Neural cell (in vitro differentiated cells): ENCODE results near the gene HIKESHI. TPM values are rescaled to one million over a fixed set of nuclear protein-coding genes. Genes with fewer than 3 reads are reported as not detected.

Experiments used
- H2AFZ ChIP-seq: fragments of 200-600, 300-800 bp; sonication (generic), shearing (Covaris generic); 2 replicates; pipeline ENCODE4 v1.6.0; 2014; ENCODE audit warnings: low read depth, mild to moderate bottlenecking, antibody characterized with exemption, low read length, moderate library complexity
- H3F3A ChIP-seq: fragments of 200-600 bp; shearing (Covaris generic); 2 replicates; pipeline ENCODE4 v1.6.1; 2016; ENCODE audit warnings: mild to moderate bottlenecking, moderate library complexity, mixed read lengths, antibody characterized with exemption, low read length; ENCODE audit not compliant: insufficient read depth, poor library complexity, severe bottlenecking
- H3K27ac ChIP-seq: fragments of 200-600, 300-800 bp; sonication (generic), shearing (Covaris generic); 2 replicates; pipeline ENCODE4 v1.5.1; 2014; ENCODE audit warnings: mild to moderate bottlenecking, low read length, moderate library complexity
- H3K27me3 ChIP-seq: fragments of 300-800, 200-600 bp; sonication (generic), shearing (Covaris generic); 2 replicates; pipeline ENCODE4 v1.6.0; 2014; ENCODE audit warnings: mild to moderate bottlenecking, low read depth, low read length, moderate library complexity; ENCODE audit not compliant: insufficient read depth
- H3K36me3 ChIP-seq: fragments of 300-800, 200-600 bp; sonication (generic), shearing (Covaris generic); 2 replicates; pipeline ENCODE4 v1.5.1; 2014; ENCODE audit warnings: mild to moderate bottlenecking, antibody characterized with exemption, low read length, moderate library complexity; ENCODE audit not compliant: insufficient read depth
- H3K4me2 ChIP-seq: fragments of 300-800, 200-600 bp; sonication (generic), shearing (Covaris generic); 2 replicates; pipeline ENCODE4 v1.6.0; 2014; ENCODE audit warnings: mild to moderate bottlenecking, low read length
- H3K4me3 ChIP-seq: fragments of 300-800, 200-600 bp; sonication (generic), shearing (Covaris generic); 2 replicates; pipeline ENCODE4 v1.5.1; 2014; ENCODE audit warnings: mild to moderate bottlenecking, low read length, moderate library complexity
- H3K79me2 ChIP-seq: fragments of 200-600 bp; shearing (Covaris generic); replicated peaks from 2 replicates; pipeline ENCODE4 v1.6.0; 2014; ENCODE audit warnings: mild to moderate bottlenecking, low read length, moderate library complexity; ENCODE audit not compliant: insufficient read depth
- H3K9ac ChIP-seq: fragments of 300-800, 200-600 bp; sonication (generic), shearing (Covaris generic); 2 replicates; pipeline ENCODE4 v1.6.1; 2016; ENCODE audit warnings: mild to moderate bottlenecking, low read length, mixed read lengths
- H3K9me2 ChIP-seq: fragments of 200-600 bp; shearing (Covaris generic); 2 replicates; pipeline ENCODE4 v1.6.1; 2016; ENCODE audit warnings: mild to moderate bottlenecking, low read length, mixed read lengths; ENCODE audit not compliant: insufficient read depth
- H3K9me3 ChIP-seq: fragments of 200-600, 300-800 bp; sonication (generic), shearing (Covaris generic); 2 replicates; pipeline ENCODE4 v1.6.1; 2016; ENCODE audit warnings: mild to moderate bottlenecking, mixed run types, low read length, moderate library complexity, mixed read lengths
- H4K20me1 ChIP-seq: fragments of 200-600 bp; shearing (Covaris generic); 2 replicates; pipeline ENCODE4 v1.6.1; 2016; ENCODE audit warnings: mild to moderate bottlenecking, mixed run types; ENCODE audit not compliant: insufficient read depth
- EP300 ChIP-seq: fragments of 450-650 bp; conservative IDR thresholded peaks from 2 replicates; pipeline ENCODE4 v1.6.1; 2014; ENCODE audit warnings: antibody characterized with exemption, mild to moderate bottlenecking, moderate library complexity; ENCODE audit not compliant: poor library complexity, severe bottlenecking
- EZH2 ChIP-seq: fragments of 200-600, 300-800 bp; shearing (Covaris generic), sonication (generic); IDR thresholded peaks from 2 replicates; pipeline ENCODE4 v1.6.1; 2014; ENCODE audit warnings: antibody characterized with exemption, low read length, borderline replicate concordance, mild to moderate bottlenecking; ENCODE audit not compliant: insufficient read depth, poor library complexity, severe bottlenecking
- MXI1 ChIP-seq: fragments of 450-650 bp; conservative IDR thresholded peaks from 2 replicates; pipeline ENCODE4 v1.6.1; 2014; ENCODE audit warnings: antibody characterized with exemption, mild to moderate bottlenecking; ENCODE audit not compliant: poor library complexity, severe bottlenecking
- POLR2AphosphoS5 ChIP-seq: IDR thresholded peaks from 2 replicates; pipeline ENCODE4 v1.6.1; 2012
- RAD21 ChIP-seq: fragments of 450-650 bp; conservative IDR thresholded peaks from 2 replicates; pipeline ENCODE4 v1.6.1; 2014; ENCODE audit warnings: antibody characterized with exemption, mild to moderate bottlenecking, moderate library complexity
- SMC3 ChIP-seq: fragments of 450-650 bp; conservative IDR thresholded peaks from 2 replicates; pipeline ENCODE4 v1.6.1; 2014; ENCODE audit warnings: antibody characterized with exemption, mild to moderate bottlenecking, moderate library complexity; ENCODE audit not compliant: poor library complexity
- TAF1 ChIP-seq: IDR thresholded peaks from 2 replicates; pipeline ENCODE4 v1.6.1; 2012; ENCODE audit warnings: low read depth
- polyA plus RNA-seq: library from polyadenylated mRNA; depleted of rRNA; stranded (reverse); fragments of >200 nt; gene quantifications from 2 replicates; pipeline ENCODE4 v1.2.3, GENCODE V29; 2014
- TF ChIP-seq, protein P1 (sequence below): IDR thresholded peaks from 2 replicates; pipeline ENCODE4 v1.6.1; 2012; ENCODE audit warnings: borderline replicate concordance
- TF ChIP-seq, protein P2 (sequence below): fragments of 450-650 bp; IDR thresholded peaks from 2 replicates; pipeline ENCODE4 v1.5.1; 2014; ENCODE audit warnings: antibody characterized with exemption, mild to moderate bottlenecking, moderate library complexity; ENCODE audit not compliant: poor library complexity, severe bottlenecking

Gene HIKESHI
- polyA plus RNA-seq, 1 donor from 2014 or later: 180 TPM

GRCh38 chr11:86341382-86341781 lies 39.3 kb downstream of the HIKESHI start:
- H3K9me3 ChIP-seq: no peaks in the 10 kb centered on the region
- H3K4me3 ChIP-seq: no peak overlapping the region
- no peak overlapping the region for H3K27ac ChIP-seq
- H3K9me2 ChIP-seq: no peaks in the 10 kb centered on the region
- H3K79me2 ChIP-seq: no peaks in the 10 kb centered on the region
- H3F3A ChIP-seq: no peaks in the 10 kb centered on the region
- no peak overlapping the region for H3K4me2 ChIP-seq
- no peak for TF ChIP-seq SMC3
- TF ChIP-seq, protein P1, sequence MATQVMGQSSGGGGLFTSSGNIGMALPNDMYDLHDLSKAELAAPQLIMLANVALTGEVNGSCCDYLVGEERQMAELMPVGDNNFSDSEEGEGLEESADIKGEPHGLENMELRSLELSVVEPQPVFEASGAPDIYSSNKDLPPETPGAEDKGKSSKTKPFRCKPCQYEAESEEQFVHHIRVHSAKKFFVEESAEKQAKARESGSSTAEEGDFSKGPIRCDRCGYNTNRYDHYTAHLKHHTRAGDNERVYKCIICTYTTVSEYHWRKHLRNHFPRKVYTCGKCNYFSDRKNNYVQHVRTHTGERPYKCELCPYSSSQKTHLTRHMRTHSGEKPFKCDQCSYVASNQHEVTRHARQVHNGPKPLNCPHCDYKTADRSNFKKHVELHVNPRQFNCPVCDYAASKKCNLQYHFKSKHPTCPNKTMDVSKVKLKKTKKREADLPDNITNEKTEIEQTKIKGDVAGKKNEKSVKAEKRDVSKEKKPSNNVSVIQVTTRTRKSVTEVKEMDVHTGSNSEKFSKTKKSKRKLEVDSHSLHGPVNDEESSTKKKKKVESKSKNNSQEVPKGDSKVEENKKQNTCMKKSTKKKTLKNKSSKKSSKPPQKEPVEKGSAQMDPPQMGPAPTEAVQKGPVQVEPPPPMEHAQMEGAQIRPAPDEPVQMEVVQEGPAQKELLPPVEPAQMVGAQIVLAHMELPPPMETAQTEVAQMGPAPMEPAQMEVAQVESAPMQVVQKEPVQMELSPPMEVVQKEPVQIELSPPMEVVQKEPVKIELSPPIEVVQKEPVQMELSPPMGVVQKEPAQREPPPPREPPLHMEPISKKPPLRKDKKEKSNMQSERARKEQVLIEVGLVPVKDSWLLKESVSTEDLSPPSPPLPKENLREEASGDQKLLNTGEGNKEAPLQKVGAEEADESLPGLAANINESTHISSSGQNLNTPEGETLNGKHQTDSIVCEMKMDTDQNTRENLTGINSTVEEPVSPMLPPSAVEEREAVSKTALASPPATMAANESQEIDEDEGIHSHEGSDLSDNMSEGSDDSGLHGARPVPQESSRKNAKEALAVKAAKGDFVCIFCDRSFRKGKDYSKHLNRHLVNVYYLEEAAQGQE: no peak
- TF ChIP-seq POLR2AphosphoS5: no peak
- TF ChIP-seq EZH2: no peak
- no peak for TF ChIP-seq EP300
- H3K9ac ChIP-seq: no peak overlapping the region
- H4K20me1 ChIP-seq: no peaks in the 10 kb centered on the region
- H2AFZ ChIP-seq: no peak overlapping the region
- peaks cover 5% of the 10 kb centered on the region for H3K36me3 ChIP-seq
- no peaks in the 10 kb centered on the region for H3K27me3 ChIP-seq

DNA sequence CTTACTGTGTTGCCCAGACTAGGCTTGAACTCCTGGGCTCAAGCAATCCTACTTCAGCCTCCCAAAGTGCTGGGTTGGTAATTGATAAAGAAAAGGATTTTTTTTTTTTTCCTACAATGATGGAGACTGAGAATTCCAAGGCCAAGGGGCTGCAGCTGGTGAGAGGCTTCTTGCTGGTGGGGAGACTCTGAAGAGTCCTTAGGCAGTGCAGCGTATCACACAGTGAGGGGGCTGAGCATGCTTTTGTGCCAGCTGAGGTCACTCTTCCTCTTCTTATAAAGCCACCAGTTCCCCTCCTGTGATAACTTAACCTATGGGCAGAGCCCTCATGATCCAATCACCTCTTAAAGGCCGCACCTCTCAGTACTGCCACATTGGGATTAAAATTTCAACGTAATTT lies 44.5 kb downstream of the HIKESHI start:
- TF ChIP-seq MXI1 (no peak), TAF1 (no peak), RAD21 (no peak), EZH2 (no peak), SMC3 (no peak), EP300 (no peak), POLR2AphosphoS5 (no peak)
- TF ChIP-seq, protein P1: no peak
- TF ChIP-seq, protein P2, sequence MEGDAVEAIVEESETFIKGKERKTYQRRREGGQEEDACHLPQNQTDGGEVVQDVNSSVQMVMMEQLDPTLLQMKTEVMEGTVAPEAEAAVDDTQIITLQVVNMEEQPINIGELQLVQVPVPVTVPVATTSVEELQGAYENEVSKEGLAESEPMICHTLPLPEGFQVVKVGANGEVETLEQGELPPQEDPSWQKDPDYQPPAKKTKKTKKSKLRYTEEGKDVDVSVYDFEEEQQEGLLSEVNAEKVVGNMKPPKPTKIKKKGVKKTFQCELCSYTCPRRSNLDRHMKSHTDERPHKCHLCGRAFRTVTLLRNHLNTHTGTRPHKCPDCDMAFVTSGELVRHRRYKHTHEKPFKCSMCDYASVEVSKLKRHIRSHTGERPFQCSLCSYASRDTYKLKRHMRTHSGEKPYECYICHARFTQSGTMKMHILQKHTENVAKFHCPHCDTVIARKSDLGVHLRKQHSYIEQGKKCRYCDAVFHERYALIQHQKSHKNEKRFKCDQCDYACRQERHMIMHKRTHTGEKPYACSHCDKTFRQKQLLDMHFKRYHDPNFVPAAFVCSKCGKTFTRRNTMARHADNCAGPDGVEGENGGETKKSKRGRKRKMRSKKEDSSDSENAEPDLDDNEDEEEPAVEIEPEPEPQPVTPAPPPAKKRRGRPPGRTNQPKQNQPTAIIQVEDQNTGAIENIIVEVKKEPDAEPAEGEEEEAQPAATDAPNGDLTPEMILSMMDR: no peak
- H3K4me2 ChIP-seq: no peak overlapping the region
- no peaks in the 10 kb centered on the region for H4K20me1 ChIP-seq
- H3K27me3 ChIP-seq: no peaks in the 10 kb centered on the region
- H3K9me3 ChIP-seq: no peaks in the 10 kb centered on the region
- no peaks in the 10 kb centered on the region for H3K9me2 ChIP-seq
- H2AFZ ChIP-seq: no peak overlapping the region
- no peak overlapping the region for H3K4me3 ChIP-seq
- H3K9ac ChIP-seq: no peak overlapping the region
- no peaks in the 10 kb centered on the region for H3K79me2 ChIP-seq
- H3F3A ChIP-seq: no peaks in the 10 kb centered on the region
- H3K27ac ChIP-seq: no peak overlapping the region
- no peaks in the 10 kb centered on the region for H3K36me3 ChIP-seq
